Myocyte (in vitro differentiated cells): ENCODE data around the gene POU3F2. TPM values are rescaled to one million over a fixed set of nuclear protein-coding genes. Genes with fewer than 3 reads are reported as not detected.

Source experiments
- total RNA-seq: library from RNA; depleted of rRNA; stranded (reverse); fragments of >200 nt; gene quantifications from 2 replicates; pipeline ENCODE4 v1.2.3, GENCODE V29; 2014

POU3F2 gene
- total RNA-seq, 1 donor from 2014 or later: 0.19 TPM

Other genes starting within 250 kb of the POU3F2 start
- gene FBXL4, start 113.4 kb downstream of the POU3F2 start, total RNA-seq: 11.7 and 11.8 TPM in 2 replicates